Upper lobe of left lung (tissue), 6 donors: ENCODE results near the gene CTU2. TPM values are rescaled to one million over a fixed set of nuclear protein-coding genes. Genes with fewer than 3 reads are reported as not detected.

Experiments used
- ATAC-seq, 2 donors: fragments of 200-7000 bp; cut with Tn5 transposase; one replicate each; pipeline ENCODE4 v1.9.1; 2022; ENCODE audit warnings: mild to moderate bottlenecking in 2 of 2, moderate library complexity in 2 of 2; ENCODE audit not compliant: low FRiP score in 2 of 2
- DNase-seq, 2 donors: peaks; one replicate each; pipeline ENCODE4 v3.0.0-alpha.2; 2019 to 2020
- H3K27ac ChIP-seq, 4 donors: fragments of 200-600 bp; sonication (generic); one replicate each; pipeline ENCODE4 v1.5.1; 2016 to 2019
- H3K27me3 ChIP-seq, 4 donors: fragments of 200-600 bp; sonication (generic); one replicate each; pipeline ENCODE4 v1.5.1; 2017 to 2019
- H3K36me3 ChIP-seq, 4 donors: fragments of 200-600 bp; sonication (generic); one replicate each; pipeline ENCODE4 v1.5.1; 2016 to 2019
- H3K4me1 ChIP-seq, 4 donors: fragments of 200-600 bp; sonication (generic); one replicate each; pipeline ENCODE4 v1.5.1; 2018 to 2019
- H3K4me3 ChIP-seq, 4 donors: fragments of 200-600 bp; sonication (generic); one replicate each; pipeline ENCODE4 v1.5.1; 2017 to 2019; ENCODE audit warnings: mild to moderate bottlenecking in 2 of 4, moderate library complexity in 1 of 4
- H3K9me3 ChIP-seq, 4 donors: fragments of 200-600 bp; sonication (generic); one replicate each; pipeline ENCODE4 v1.5.1; 2018 to 2019
- EP300 ChIP-seq, 4 donors: sonication (generic); formaldehyde crosslinking; IDR thresholded peaks; one replicate each; pipeline ENCODE4 v1.5.1; 2017; ENCODE audit warnings: antibody characterized with exemption in 4 of 4, control low read depth in 2 of 4
- POLR2A ChIP-seq, 4 donors: fragments of 450-650 bp; IDR thresholded peaks; one replicate each; pipeline ENCODE4 v1.5.1; 2016 to 2017; ENCODE audit warnings: antibody characterized with exemption in 4 of 4, mild to moderate bottlenecking in 2 of 4
- POLR2AphosphoS5 ChIP-seq, 2 donors: sonication (generic); formaldehyde crosslinking; IDR thresholded peaks; one replicate each; pipeline ENCODE4 v1.5.1; 2017; ENCODE audit warnings: antibody characterized with exemption in 2 of 2
- WGBS, 2 donors: methylation state at CpG; one replicate each; pipeline ENCODE4 v1.1.5; 2017 to 2018; 5-methylcytosine and 5-hydroxymethylcytosine counted together
- total RNA-seq, 6 donors: library from RNA; depleted of rRNA in 4 of 6; stranded (reverse); fragments of >200 nt in 4 of 6; gene quantifications; one replicate each; pipeline versions ENCODE4 v1.1.0 to v1.2.1, GENCODE V29; 2016 to 2021
- TF ChIP-seq, protein P1 (sequence below), 6 experiments: fragments of 450-650 bp in 4 of 6; fragments of 200-600 bp in 2 of 6; sonication (generic) in 2 of 6; IDR thresholded peaks; one replicate each; pipeline ENCODE4 v1.5.1; 2016 to 2019; ENCODE audit warnings: antibody characterized with exemption in 6 of 6
- donor health status: DM: no; HTN: no; CAD: no; lungs with moderate emphysema.
- donor health status: DM: no; HTN: yes; CAD: no; lungs with severe emphysema.

Gene CTU2
- total RNA-seq, 6 donors from 2014 or later: 9.4 to 31.4 (median 20.6) TPM

DNA sequence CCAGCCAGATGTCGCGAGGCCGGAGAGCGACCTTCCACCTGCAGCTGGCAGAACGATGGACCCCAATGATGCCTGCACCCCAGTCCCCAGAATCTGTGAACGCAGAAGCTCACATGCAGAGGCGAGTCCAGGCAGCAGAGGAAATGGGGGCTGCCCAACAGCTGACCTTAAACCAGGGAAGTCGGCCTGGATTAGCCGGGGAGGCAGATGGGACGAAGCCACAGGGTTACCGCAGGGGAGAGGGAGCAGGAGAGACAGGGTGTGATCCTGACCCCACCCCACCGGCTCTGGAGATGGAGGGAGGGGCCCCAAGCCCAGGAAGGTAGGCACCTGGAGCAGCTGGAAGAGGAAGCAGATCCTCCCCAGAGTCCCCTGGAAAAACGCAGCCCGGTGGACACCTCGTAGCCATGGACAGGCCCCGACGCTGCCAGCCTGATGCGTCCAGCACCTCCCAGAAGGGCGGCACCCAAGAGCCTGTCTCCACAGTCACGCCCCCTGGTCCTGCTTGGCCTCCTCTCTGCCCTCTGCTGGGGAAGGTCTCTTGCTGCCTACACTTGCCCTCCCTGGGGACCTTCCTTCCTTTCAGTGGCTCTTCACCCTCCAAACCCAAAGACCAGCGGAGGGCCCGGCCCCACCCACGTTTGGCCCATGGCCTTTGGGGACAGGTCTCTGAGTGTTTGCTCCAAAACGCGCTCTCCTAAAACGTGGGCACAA, 41.4 kb downstream of the CTU2 start:
- H3K27ac ChIP-seq: no peak overlapping the region
- WGBS, 2 donors: 84 to 92% methylated on average over 19 to 26 of the region's 26 CpGs
- H3K9me3 ChIP-seq: no peaks in the 10 kb centered on the region
- no peak for TF ChIP-seq EP300 (IDR thresholded peaks at IDR 0.05)
- TF ChIP-seq, protein P1, sequence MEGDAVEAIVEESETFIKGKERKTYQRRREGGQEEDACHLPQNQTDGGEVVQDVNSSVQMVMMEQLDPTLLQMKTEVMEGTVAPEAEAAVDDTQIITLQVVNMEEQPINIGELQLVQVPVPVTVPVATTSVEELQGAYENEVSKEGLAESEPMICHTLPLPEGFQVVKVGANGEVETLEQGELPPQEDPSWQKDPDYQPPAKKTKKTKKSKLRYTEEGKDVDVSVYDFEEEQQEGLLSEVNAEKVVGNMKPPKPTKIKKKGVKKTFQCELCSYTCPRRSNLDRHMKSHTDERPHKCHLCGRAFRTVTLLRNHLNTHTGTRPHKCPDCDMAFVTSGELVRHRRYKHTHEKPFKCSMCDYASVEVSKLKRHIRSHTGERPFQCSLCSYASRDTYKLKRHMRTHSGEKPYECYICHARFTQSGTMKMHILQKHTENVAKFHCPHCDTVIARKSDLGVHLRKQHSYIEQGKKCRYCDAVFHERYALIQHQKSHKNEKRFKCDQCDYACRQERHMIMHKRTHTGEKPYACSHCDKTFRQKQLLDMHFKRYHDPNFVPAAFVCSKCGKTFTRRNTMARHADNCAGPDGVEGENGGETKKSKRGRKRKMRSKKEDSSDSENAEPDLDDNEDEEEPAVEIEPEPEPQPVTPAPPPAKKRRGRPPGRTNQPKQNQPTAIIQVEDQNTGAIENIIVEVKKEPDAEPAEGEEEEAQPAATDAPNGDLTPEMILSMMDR (IDR thresholded peaks at IDR 0.05): peak in 1 of 6 experiments; percentile 19
- peaks cover 0 to 31% (median 7%) of the 10 kb centered on the region in 4 donors for H3K36me3 ChIP-seq
- no peaks in the 10 kb centered on the region for H3K27me3 ChIP-seq
- ATAC-seq (no peak), DNase-seq (peak in 1 of 2 donors; percentile 74)
- no peak overlapping the region for H3K4me3 ChIP-seq
- peaks cover 26 to 34% (median 33%) of the 10 kb centered on the region in 4 donors for H3K4me1 ChIP-seq

DNA sequence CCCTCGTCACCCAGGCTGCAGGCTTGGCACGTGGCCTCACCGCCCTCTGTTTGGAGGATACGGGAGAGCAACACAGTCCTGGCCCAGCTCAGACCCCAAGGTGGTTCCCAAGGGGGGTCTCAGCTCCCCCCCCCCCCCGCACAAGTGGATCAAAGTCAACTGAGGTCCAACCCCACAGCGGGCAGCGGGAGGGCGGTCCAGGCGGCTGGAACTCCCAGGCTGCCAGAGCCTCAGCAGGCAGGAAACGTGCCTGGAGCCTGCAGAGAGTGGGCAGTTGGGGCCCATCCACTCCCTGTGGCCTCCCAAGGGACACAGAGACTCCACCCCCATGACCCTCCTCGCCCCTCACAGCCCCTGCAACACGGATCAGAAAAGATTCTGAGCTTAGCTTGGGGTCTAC, 42.1 kb downstream of the CTU2 start:
- Histone ChIP-seq H3K9me3 (no peaks in the 10 kb centered on the region), H3K4me1 (peaks cover 25 to 34% (median 32%) of the 10 kb centered on the region in 4 donors), H3K4me3 (no peak overlapping the region), H3K27ac (no peak overlapping the region), H3K27me3 (no peaks in the 10 kb centered on the region), H3K36me3 (peaks cover 0 to 26% (median 7%) of the 10 kb centered on the region in 4 donors)
- TF ChIP-seq EP300 (IDR thresholded peaks at IDR 0.05) (no peak), POLR2A (IDR thresholded peaks at IDR 0.05) (no peak), POLR2AphosphoS5 (IDR thresholded peaks at IDR 0.05) (no peak)
- TF ChIP-seq, protein P1 (IDR thresholded peaks at IDR 0.05): no peak
- no peak for ATAC-seq
- DNase-seq: peak in 1 of 2 donors; percentile 44
- WGBS, 2 donors: 82 to 87% methylated on average over 3 to 4 of the region's 12 CpGs

GRCh38 chr16:88749358-88749757, 43.1 kb downstream of the CTU2 start:
- WGBS, 2 donors: 90 to 97% methylated on average over 12 to 24 of the region's 26 CpGs
- Histone ChIP-seq H3K27ac (no peak overlapping the region), H3K27me3 (no peaks in the 10 kb centered on the region), H3K9me3 (no peaks in the 10 kb centered on the region), H3K4me1 (peaks cover 15 to 33% (median 27%) of the 10 kb centered on the region in 4 donors), H3K36me3 (peaks cover 0 to 26% (median 7%) of the 10 kb centered on the region in 4 donors), H3K4me3 (no peak overlapping the region)
- ATAC-seq (no peak), DNase-seq (peak in 1 of 2 donors; percentile 62)
- TF ChIP-seq EP300 (IDR thresholded peaks at IDR 0.05): no peak
- no peak for TF ChIP-seq POLR2A (IDR thresholded peaks at IDR 0.05)
- no peak for TF ChIP-seq POLR2AphosphoS5 (IDR thresholded peaks at IDR 0.05)
- TF ChIP-seq, protein P1 (IDR thresholded peaks at IDR 0.05): no peak

GRCh38 chr16:88750854-88751253, 44.6 kb downstream of the CTU2 start:
- ATAC-seq (no peak), DNase-seq (no peak)
- TF ChIP-seq POLR2A (IDR thresholded peaks at IDR 0.05) (no peak), EP300 (IDR thresholded peaks at IDR 0.05) (no peak), POLR2AphosphoS5 (IDR thresholded peaks at IDR 0.05) (no peak)
- TF ChIP-seq, protein P1 (IDR thresholded peaks at IDR 0.05): no peak
- H3K9me3 ChIP-seq: no peaks in the 10 kb centered on the region
- H3K4me3 ChIP-seq: no peak overlapping the region
- H3K4me1 ChIP-seq: peaks cover 5 to 25% (median 16%) of the 10 kb centered on the region in 4 donors
- 87 to 90% methylated on average over 2 to 12 of the region's 12 CpGs for WGBS, 2 donors
- H3K36me3 ChIP-seq: peaks cover 0 to 28% (median 7%) of the 10 kb centered on the region in 4 donors
- no peaks in the 10 kb centered on the region for H3K27me3 ChIP-seq
- H3K27ac ChIP-seq: no peak overlapping the region
